WI38 (cell line): ENCODE data around the gene UHRF1.
"Not testable (repeated sequence)": the region's sequence is repeated elsewhere in the genome, so short reads cannot be mapped to it uniquely, and the experiment has no call there.

Experiments
- H3K4me3 ChIP-seq: 2 replicates; pipeline ENCODE4 v1.5.1; 2011; ENCODE audit warnings: low read depth, mild to moderate bottlenecking, control low read depth, low read length
- CTCF ChIP-seq: IDR thresholded peaks from 2 replicates; pipeline ENCODE4 v1.5.1; 2012; ENCODE audit warnings: low read depth, mild to moderate bottlenecking, control low read depth, low read length

UHRF1 gene

GRCh38 chr19:4870025-4870700, 39.1 kb upstream of the UHRF1 start:
- no peak for TF ChIP-seq CTCF
- no peak overlapping the region for H3K4me3 ChIP-seq

GRCh38 chr19:4871711-4872110, 37.6 kb upstream of the UHRF1 start:
- H3K4me3 ChIP-seq: no peak overlapping the region
- TF ChIP-seq CTCF: no peak

GRCh38 chr19:4873930-4874329, 35.4 kb upstream of the UHRF1 start:
- no peak overlapping the region for H3K4me3 ChIP-seq
- TF ChIP-seq CTCF: no peak

- H3K4me3 ChIP-seq: no peak overlapping the region
- no peak for TF ChIP-seq CTCF
Observed at GRCh38 chr19:4877753-4878490, 31.4 kb upstream of the UHRF1 start.

- TF ChIP-seq CTCF: no peak
- no peak overlapping the region for H3K4me3 ChIP-seq
Observed at GRCh38 chr19:4878491-4878968, 30.8 kb upstream of the UHRF1 start.

GRCh38 chr19:4879041-4879440, 30.3 kb upstream of the UHRF1 start:
- TF ChIP-seq CTCF: no peak
- H3K4me3 ChIP-seq: no peak overlapping the region

GRCh38 chr19:4882874-4883273, 26.4 kb upstream of the UHRF1 start:
- not testable (repeated sequence) for H3K4me3 ChIP-seq

- not testable (repeated sequence) for H3K4me3 ChIP-seq
Observed at GRCh38 chr19:4884993-4885392, 24.3 kb upstream of the UHRF1 start.

- not testable (repeated sequence) for H3K4me3 ChIP-seq
Observed at GRCh38 chr19:4887803-4888202, 21.5 kb upstream of the UHRF1 start.
